Lower lobe of right lung (tissue), 2 donors: ENCODE data around the gene ZNF664. TPM values are rescaled to one million over a fixed set of nuclear protein-coding genes. Genes with fewer than 3 reads are reported as not detected.
A peak's percentile ranks its signal among the peaks of the same experiment; 100 is the strongest.

Source experiments
- ATAC-seq, 2 donors: fragments of 200-7000 bp; cut with Tn5 transposase; one replicate each; pipeline ENCODE4 v1.9.1; 2020 to 2022; ENCODE audit warnings: mild to moderate bottlenecking in 2 of 2, moderate library complexity in 2 of 2
- DNase-seq: peaks from one replicate; pipeline ENCODE4 v3.0.0-alpha.2; 2020
- H3K27ac ChIP-seq: fragments of 200-600 bp; one replicate; pipeline ENCODE4 v1.8.0; 2022
- H3K27me3 ChIP-seq: fragments of 200-600 bp; one replicate; pipeline ENCODE4 v1.8.0; 2022; ENCODE audit warnings: low read depth
- H3K36me3 ChIP-seq: fragments of 200-600 bp; one replicate; pipeline ENCODE4 v1.8.0; 2022; ENCODE audit warnings: mild to moderate bottlenecking
- H3K4me1 ChIP-seq: fragments of 200-600 bp; one replicate; pipeline ENCODE4 v1.8.0; 2022
- H3K4me3 ChIP-seq: fragments of 200-600 bp; one replicate; pipeline ENCODE4 v1.8.0; 2022; ENCODE audit warnings: mild to moderate bottlenecking
- H3K9me3 ChIP-seq: fragments of 200-600 bp; one replicate; pipeline ENCODE4 v1.8.0; 2022
- intact Hi-C: fragments of 100-400 bp; cut with DNase I; formaldehyde crosslinking; loops from one replicate; pipeline ENCODE4 v1.11.0; 2022
- total RNA-seq: library from RNA; stranded (reverse); fragmentation: NEBNext Ultra II Directional; extraction: Animal tissue kit (Norgen Biotek cat#: 25700); gene quantifications from one replicate; pipeline ENCODE4 v1.2.1, GENCODE V29; 2021
- TF ChIP-seq, protein P1 (sequence below): fragments of 200-600 bp; IDR thresholded peaks from one replicate; pipeline ENCODE4 v1.8.0; 2022; ENCODE audit warnings: antibody characterized with exemption, mild to moderate bottlenecking
- donor health status: DM: no; HTN: yes; CAD: no; lungs with severe emphysema.

ZNF664 gene
- total RNA-seq, 1 donor from 2014 or later, result 84.2 TPM

DNA sequence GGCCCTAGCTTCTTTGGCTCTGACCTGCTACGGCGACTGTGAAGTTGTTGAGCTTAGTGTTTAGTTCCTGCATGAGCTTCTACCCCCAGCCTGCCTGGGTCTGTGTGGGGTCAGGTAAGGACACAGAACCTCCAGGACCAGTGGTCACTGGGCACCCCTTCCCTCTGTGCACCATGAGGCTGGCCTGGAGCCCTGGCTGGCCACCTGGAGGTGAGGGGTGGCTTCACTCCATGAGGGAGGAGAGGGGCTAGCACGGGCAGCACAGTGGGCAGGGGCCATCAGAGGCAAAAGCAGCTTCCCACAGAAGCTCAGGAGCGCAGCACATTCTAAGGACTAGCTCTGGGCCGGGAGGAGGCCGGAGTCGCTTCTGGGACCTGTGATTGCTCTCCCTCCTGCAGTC, 37.1 kb upstream of the ZNF664 start:
- DNase-seq (no peak), ATAC-seq (no peak)
- Histone ChIP-seq H3K4me3 (no peak overlapping the region), H3K9me3 (no peaks in the 10 kb centered on the region), H3K27ac (no peak overlapping the region), H3K4me1 (peaks cover 33% of the 10 kb centered on the region), H3K36me3 (peaks cover 28% of the 10 kb centered on the region), H3K27me3 (no peaks in the 10 kb centered on the region)
- TF ChIP-seq, protein P1, sequence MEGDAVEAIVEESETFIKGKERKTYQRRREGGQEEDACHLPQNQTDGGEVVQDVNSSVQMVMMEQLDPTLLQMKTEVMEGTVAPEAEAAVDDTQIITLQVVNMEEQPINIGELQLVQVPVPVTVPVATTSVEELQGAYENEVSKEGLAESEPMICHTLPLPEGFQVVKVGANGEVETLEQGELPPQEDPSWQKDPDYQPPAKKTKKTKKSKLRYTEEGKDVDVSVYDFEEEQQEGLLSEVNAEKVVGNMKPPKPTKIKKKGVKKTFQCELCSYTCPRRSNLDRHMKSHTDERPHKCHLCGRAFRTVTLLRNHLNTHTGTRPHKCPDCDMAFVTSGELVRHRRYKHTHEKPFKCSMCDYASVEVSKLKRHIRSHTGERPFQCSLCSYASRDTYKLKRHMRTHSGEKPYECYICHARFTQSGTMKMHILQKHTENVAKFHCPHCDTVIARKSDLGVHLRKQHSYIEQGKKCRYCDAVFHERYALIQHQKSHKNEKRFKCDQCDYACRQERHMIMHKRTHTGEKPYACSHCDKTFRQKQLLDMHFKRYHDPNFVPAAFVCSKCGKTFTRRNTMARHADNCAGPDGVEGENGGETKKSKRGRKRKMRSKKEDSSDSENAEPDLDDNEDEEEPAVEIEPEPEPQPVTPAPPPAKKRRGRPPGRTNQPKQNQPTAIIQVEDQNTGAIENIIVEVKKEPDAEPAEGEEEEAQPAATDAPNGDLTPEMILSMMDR, result no peak
- intact Hi-C loops, result no loop called here

DNA sequence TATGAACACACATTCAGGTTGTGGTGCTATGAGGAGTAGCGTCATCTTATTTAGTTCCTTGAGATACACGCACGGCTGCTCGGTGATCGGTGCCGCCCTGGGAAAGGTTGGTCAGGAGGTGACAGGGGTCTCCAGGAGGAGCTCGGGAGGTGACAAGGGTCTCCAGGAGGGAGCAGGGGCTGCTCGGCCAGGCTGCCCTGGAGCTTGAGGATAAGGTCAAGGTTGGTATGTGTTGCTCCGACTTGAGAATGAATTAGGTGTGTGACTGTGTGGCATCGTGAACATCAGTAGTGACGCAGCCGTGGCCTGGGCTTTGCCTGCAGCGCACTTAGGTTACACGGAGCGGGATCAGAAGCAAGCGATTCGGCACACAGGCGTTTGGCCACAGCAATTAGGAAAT, 36.5 kb upstream of the ZNF664 start:
- no peaks in the 10 kb centered on the region for H3K9me3 ChIP-seq
- intact Hi-C loops, result no loop called here

DNA sequence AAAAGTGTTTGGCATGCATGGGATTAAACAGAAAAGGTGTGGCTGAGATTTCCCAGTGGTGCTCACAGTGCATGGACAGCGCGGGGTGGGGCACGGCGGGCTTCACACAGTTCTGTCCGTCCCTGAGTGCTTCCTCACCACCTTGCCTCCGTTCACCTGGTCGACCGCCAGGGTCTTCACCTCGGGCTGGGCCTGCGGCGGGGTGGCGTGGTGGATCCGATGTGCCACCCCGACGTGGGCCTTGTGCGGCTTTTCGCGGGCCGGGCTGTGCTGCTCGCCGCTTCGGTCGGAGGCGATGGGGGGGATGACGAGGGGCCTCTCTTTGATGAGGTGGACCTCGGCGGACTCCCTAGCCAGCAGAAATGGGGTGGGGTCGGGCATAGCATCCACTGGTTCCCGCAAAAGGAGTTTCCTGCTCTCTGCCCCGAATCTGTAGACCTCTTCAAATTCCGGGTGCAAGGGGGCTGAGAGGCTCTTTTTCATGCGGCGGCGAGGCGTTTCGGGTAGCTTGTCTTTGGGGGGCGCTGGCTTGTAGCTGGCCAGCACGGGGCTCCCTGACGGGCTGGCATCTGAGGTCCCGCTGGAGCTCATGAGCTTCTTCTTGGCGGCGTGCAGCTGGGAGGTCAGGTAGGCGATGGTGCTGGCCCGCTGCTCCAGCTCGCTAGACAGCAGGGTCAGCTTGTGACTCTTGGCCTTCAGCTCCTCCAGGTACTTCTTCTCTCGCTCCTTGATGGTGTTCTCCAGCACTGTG, 35.9 kb upstream of the ZNF664 start:
- TF ChIP-seq, protein P1, result no peak
- H3K36me3 ChIP-seq, result peaks cover 33% of the 10 kb centered on the region

More for the DNA sequence above, 36.5 kb upstream of the ZNF664 start:
- no peak for ATAC-seq
- no peak overlapping the region for H3K27ac ChIP-seq
- peaks cover 33% of the 10 kb centered on the region for H3K4me1 ChIP-seq
- TF ChIP-seq, protein P1, result no peak
- H3K27me3 ChIP-seq, result no peaks in the 10 kb centered on the region
- H3K4me3 ChIP-seq, result no peak overlapping the region
- DNase-seq, result no peak
- H3K36me3 ChIP-seq, result peaks cover 28% of the 10 kb centered on the region

DNA sequence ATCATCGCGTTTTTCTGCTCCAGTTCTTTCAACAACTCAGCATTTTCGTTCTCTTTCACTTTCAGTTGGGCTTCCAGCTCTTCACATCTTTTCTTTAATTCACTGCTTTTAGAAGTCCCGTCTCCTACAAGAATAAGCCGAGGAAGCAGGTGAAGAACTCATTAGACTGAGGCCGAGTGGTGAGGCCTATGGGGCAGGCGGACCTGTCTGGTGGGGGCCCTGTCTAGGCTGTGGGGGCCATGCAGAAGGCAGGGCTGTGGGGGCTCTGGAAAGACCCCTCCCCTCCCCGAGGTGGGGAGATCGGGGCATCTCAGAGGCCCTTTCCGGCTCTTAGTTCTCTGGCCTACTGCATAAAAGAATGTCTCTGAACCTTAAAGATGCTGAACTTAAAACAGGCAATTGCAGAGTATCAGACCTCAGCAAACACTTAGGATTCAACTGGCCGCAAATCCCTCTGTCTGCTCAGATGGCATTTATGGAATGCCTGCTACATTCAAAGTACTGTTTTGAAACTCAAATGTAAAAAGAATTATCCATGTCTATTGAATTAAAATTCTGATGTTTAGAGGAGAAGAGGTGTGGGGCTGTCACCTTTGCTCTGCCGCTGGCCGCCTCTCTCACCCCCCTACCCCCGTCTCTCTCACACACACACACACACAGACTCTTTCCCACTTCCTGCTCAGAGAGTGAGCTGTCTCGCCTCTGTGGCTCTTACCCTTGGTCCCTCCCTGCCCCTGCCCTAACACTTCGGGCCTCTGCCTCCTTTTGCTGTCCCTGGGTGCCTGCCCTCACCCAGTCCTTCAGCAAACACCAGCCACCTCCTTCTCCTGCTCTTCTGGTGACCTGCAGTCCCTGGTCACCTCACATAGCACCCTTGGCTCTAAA, 35.1 kb upstream of the ZNF664 start:
- ATAC-seq (peak; percentile 76 to 77), DNase-seq (no peak)
- Histone ChIP-seq H3K4me1 (peaks cover 33% of the 10 kb centered on the region), H3K36me3 (peaks cover 41% of the 10 kb centered on the region), H3K9me3 (no peaks in the 10 kb centered on the region), H3K27ac (peak overlapping the region; percentile 65), H3K27me3 (no peaks in the 10 kb centered on the region), H3K4me3 (no peak overlapping the region)
- TF ChIP-seq, protein P1, result no peak
- intact Hi-C loops, result no loop called here

More for the DNA sequence above, 35.9 kb upstream of the ZNF664 start:
- intact Hi-C loops, result no loop called here
- Histone ChIP-seq H3K4me1 (peaks cover 33% of the 10 kb centered on the region), H3K27me3 (no peaks in the 10 kb centered on the region), H3K27ac (peak overlapping the region; percentile 65), H3K9me3 (no peaks in the 10 kb centered on the region), H3K4me3 (no peak overlapping the region)
- ATAC-seq (peak in 1 of 2 donors; percentile 2), DNase-seq (no peak)

DNA sequence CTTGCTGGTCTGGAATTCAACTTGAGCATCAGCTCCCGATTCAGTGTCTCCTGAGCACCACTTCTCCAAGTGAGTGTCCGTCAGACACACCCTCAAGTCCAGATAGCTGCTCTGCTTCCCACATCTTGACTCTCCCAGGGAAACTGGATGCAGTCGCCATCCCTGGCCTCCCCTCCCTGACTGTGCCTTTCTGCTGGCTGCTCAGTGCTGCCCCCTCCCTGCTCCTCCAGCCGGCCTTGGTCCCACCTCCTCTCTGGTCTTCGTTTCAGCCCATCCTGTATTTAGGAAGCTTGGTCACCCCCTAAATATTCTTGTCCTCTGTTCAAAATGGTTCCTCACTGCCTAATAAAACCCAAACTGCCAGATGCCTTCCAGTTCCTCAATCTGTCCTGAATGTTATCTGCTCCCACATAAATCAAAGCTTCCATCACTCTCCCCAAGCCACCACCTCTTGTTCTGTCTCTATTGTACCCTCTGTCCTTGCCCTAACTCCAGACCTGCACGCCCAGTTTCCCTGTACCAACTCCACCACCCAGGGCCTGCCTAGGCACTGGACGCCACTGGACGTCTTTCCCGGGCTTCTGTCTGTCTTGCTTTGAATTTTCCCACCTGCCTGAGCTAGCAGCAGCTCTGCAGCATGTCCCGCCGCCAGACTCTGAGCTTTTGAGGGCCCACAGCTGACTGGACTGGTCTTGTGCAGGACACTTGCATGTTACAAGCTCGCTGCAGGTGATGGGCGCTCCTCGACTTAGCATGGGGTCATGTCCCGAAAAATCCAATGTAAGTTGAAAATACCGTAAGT, 34.1 kb upstream of the ZNF664 start:
- DNase-seq, result no peak
- TF ChIP-seq, protein P1, result peak; percentile 20
- Histone ChIP-seq H3K9me3 (no peaks in the 10 kb centered on the region), H3K36me3 (peaks cover 44% of the 10 kb centered on the region), H3K27ac (peak overlapping the region; percentile 65), H3K4me3 (no peak overlapping the region), H3K4me1 (peaks cover 33% of the 10 kb centered on the region), H3K27me3 (no peaks in the 10 kb centered on the region)
- intact Hi-C loops, result no loop called here
- no peak for ATAC-seq
